Fibroblast of lung (primary cell): ENCODE results near the gene MRC1. TPM values are rescaled to one million over a fixed set of nuclear protein-coding genes. Genes with fewer than 3 reads are reported as not detected.

Source experiments
- DNase-seq, 2 donors: peaks; one replicate each; pipeline versions ENCODE4 v3.0.0 to v3.0.0-alpha.2; 2010; ENCODE audit warnings: low read depth in 2 of 2
- H2AFZ ChIP-seq: 2 replicates; pipeline ENCODE4 v1.5.1; 2012; ENCODE audit warnings: low read length, control low read depth, inconsistent platforms
- H3K27ac ChIP-seq: 2 replicates; pipeline ENCODE4 v1.5.1; 2011; ENCODE audit warnings: low read length, control low read depth; ENCODE audit not compliant: insufficient read depth
- H3K27me3 ChIP-seq: 2 replicates; pipeline ENCODE4 v1.5.1; 2011; ENCODE audit warnings: mild to moderate bottlenecking, low read length; ENCODE audit not compliant: control insufficient read depth, insufficient read depth
- H3K36me3 ChIP-seq: 2 replicates; pipeline ENCODE4 v1.5.1; 2011; ENCODE audit warnings: low read length; ENCODE audit not compliant: control insufficient read depth, insufficient read depth
- H3K4me1 ChIP-seq: 2 replicates; pipeline ENCODE4 v1.5.1; 2011; ENCODE audit warnings: low read length; ENCODE audit not compliant: control insufficient read depth, insufficient read depth; ENCODE audit errors: extremely low read depth
- H3K4me2 ChIP-seq: 2 replicates; pipeline ENCODE4 v1.5.1; 2011; ENCODE audit warnings: low read length, control low read depth; ENCODE audit not compliant: insufficient read depth; ENCODE audit errors: extremely low read depth
- H3K4me3 ChIP-seq, 4 experiments: fragments of 200-600 bp in 1 of 4; sonication (generic) in 1 of 4; replicated peaks in 1 of 4; 2 replicates each; pipeline ENCODE4 v1.5.1; 2011 to 2016; ENCODE audit warnings: low read length in 4 of 4, low read depth in 3 of 4, mild to moderate bottlenecking in 3 of 4, control low read depth in 2 of 4, inconsistent platforms in 1 of 4, mixed read lengths in 1 of 4; ENCODE audit not compliant: insufficient read depth in 1 of 4; ENCODE audit errors: control extremely low read depth in 1 of 4
- H3K79me2 ChIP-seq: 2 replicates; pipeline ENCODE4 v1.5.1; 2012; ENCODE audit warnings: mild to moderate bottlenecking, low read length, inconsistent platforms; ENCODE audit not compliant: control insufficient read depth, insufficient read depth
- H3K9ac ChIP-seq: 2 replicates; pipeline ENCODE4 v1.5.1; 2011; ENCODE audit warnings: mild to moderate bottlenecking, low read length, control low read depth; ENCODE audit not compliant: insufficient read depth
- H3K9me3 ChIP-seq: 2 replicates; pipeline ENCODE4 v1.5.1; 2012; ENCODE audit warnings: low read depth, low read length; ENCODE audit not compliant: control insufficient read depth, insufficient read depth
- H4K20me1 ChIP-seq: 2 replicates; pipeline ENCODE4 v1.5.1; 2011; ENCODE audit warnings: low read length; ENCODE audit not compliant: control insufficient read depth, insufficient read depth; ENCODE audit errors: extremely low read depth
- EZH2 ChIP-seq: IDR thresholded peaks from 2 replicates; pipeline ENCODE4 v1.5.1; 2012; ENCODE audit warnings: low read length, control low read depth, mild to moderate bottlenecking; ENCODE audit errors: missing control alignments
- polyA minus RNA-seq: library from RNA; depleted of rRNA, polyadenylated mRNA; stranded (reverse); fragments of >200 nt; gene quantifications from 2 replicates; pipeline ENCODE4 v1.2.3, GENCODE V29; 2011; ENCODE audit warnings: low replicate concordance
- polyA plus RNA-seq, 2 donors: library from polyadenylated mRNA; depleted of rRNA in 1 of 2; stranded (reverse) in 1 of 2; unstranded in 1 of 2; fragments of >200 nt; gene quantifications; 2 replicates each; pipeline ENCODE4 v1.2.1, GENCODE V29; 2011 to 2012; ENCODE audit warnings: missing spikeins in 1 of 2
- total RNA-seq: library from RNA; depleted of rRNA; stranded (reverse); fragments of >200 nt; gene quantifications from 2 replicates; pipeline ENCODE4 v1.2.1, GENCODE V29; 2014
- TF ChIP-seq, protein P1 (sequence below), 2 donors: IDR thresholded peaks in 1 of 2; conservative IDR thresholded peaks in 1 of 2; 1 replicate in 1 of 2; 2 replicates in 1 of 2; pipeline ENCODE4 v1.5.1; 2011 to 2012; ENCODE audit warnings: low read length in 2 of 2, control low read depth in 1 of 2, inconsistent platforms in 1 of 2, low read depth in 1 of 2, mild to moderate bottlenecking in 1 of 2

Gene MRC1
- under 0.01 TPM in 1 of 2 replicates, not detected in the other for total RNA-seq
- 0.01 TPM in 2 replicates for polyA plus RNA-seq
- polyA plus RNA-seq (2012), result not detected in 2 replicates
- not detected in 2 replicates for polyA minus RNA-seq

DNA sequence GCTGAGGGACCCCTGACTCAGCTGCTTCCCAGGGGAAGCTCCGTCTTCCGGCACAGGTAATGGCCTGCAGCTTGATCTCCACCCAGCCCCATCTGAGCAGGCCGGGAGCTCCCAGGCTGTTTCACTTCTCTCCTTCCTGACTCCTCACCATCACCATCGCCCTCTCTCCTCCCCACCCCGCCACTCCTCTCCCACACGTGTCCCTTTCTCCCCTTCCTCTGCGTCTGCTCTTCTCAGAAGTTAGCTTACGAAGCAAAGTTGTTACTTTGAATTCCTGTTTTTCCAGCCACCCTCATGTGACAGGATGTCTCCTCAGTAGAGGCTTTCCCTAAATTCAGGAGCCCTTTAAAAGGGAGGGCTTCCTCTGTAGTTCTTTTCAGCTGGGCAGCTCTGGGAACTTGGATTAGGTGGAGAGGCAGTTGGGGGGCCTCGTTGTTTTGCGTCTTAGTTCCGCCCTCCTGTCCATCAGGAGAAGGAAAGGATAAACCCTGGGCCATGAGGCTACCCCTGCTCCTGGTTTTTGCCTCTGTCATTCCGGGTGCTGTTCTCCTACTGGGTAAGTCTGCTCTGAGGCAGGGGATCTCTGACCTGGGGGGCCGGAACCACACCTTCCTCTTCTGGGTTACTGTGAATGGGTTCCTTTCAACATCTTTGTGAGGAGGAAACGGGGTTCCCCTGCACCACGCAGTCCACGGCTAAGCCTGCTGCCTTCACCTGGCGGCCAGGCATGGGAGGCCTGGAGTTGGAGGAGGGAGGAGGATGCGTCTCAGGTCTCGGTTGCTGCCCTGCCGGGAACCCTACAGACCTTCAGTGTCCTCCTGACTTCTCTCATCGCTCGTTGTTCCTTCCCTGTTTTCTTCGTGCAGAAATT, at the start of gene MRC1:
Gene MRC1, plus strand, starts transcription at position 378 of the 871 bp plus-strand sequence. Its CDS starts 118 bp downstream, at position 496.
- Histone ChIP-seq H2AFZ (no peak within 1 kb of the TSS), H3K4me1 (no peaks in the 10 kb centered on the region), H3K9me3 (no peaks in the 10 kb centered on the region), H3K4me3 (no peak within 1 kb of the TSS), H4K20me1 (no peaks in the 10 kb centered on the region), H3K27ac (no peak within 1 kb of the TSS), H3K79me2 (no peaks in the 10 kb centered on the region), H3K36me3 (no peaks in the 10 kb centered on the region), H3K4me2 (no peak within 1 kb of the TSS), H3K9ac (no peak within 1 kb of the TSS), H3K27me3 (no peaks in the 10 kb centered on the region)
- no peak for DNase-seq
- no peak for TF ChIP-seq EZH2

DNA sequence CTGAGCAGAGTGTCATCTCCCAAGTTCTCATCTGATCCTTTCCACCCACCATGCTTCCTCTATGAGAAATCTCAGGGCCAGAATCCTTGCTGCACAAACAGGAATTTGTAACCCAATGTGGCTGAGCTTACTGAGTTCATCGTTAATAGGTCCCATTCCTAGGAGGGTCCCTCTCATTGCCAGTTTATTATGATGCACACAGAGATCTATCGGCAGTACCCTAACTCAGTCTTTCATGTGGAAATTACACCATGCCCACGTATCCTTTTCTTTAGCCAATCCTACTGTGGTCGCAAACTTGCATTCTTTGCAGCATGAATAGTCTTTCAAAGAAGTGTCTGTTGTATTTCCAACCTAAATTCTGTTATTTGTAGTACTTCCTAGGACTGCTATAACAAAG, 45.0 kb upstream of the MRC1 start:
- no peaks in the 10 kb centered on the region for H3K36me3 ChIP-seq
- no peaks in the 10 kb centered on the region for H4K20me1 ChIP-seq
- no peaks in the 10 kb centered on the region for H3K79me2 ChIP-seq
- no peaks in the 10 kb centered on the region for H3K9me3 ChIP-seq
- no peak for TF ChIP-seq EZH2
- TF ChIP-seq, protein P1, sequence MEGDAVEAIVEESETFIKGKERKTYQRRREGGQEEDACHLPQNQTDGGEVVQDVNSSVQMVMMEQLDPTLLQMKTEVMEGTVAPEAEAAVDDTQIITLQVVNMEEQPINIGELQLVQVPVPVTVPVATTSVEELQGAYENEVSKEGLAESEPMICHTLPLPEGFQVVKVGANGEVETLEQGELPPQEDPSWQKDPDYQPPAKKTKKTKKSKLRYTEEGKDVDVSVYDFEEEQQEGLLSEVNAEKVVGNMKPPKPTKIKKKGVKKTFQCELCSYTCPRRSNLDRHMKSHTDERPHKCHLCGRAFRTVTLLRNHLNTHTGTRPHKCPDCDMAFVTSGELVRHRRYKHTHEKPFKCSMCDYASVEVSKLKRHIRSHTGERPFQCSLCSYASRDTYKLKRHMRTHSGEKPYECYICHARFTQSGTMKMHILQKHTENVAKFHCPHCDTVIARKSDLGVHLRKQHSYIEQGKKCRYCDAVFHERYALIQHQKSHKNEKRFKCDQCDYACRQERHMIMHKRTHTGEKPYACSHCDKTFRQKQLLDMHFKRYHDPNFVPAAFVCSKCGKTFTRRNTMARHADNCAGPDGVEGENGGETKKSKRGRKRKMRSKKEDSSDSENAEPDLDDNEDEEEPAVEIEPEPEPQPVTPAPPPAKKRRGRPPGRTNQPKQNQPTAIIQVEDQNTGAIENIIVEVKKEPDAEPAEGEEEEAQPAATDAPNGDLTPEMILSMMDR (conservative IDR thresholded peaks at IDR 0.05 in 1 of 2, IDR thresholded peaks at IDR 0.05 in 1 of 2; ENCODE audit: low read depth in 1 of 2, low read length in 2 of 2), result no peak
- no peaks in the 10 kb centered on the region for H3K27me3 ChIP-seq
- H3K4me1 ChIP-seq, result no peaks in the 10 kb centered on the region
- no peak overlapping the region for H3K4me3 ChIP-seq
- no peak overlapping the region for H3K4me2 ChIP-seq
- H3K27ac ChIP-seq, result no peak overlapping the region
- DNase-seq, result no peak
- no peak overlapping the region for H2AFZ ChIP-seq
- no peak overlapping the region for H3K9ac ChIP-seq

DNA sequence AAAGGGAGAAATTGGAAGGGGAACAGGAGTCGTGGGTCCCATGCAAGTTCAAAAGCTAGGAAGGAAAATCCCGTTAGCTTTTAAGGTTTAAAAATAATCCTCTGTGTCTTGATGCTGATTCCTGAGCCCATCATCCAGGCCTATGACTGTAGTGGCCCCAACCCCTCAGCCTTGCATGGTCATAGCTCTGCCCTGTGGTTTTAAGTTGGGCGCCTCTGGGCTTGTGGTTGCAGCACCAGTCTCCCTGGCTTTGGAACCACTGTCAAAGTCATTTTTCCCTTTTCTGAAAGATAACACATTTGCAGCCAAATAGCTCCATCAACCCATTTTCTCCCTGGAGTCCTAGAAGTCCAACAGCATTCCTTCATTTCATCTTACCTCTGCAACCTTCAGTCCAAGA, 43.5 kb upstream of the MRC1 start:
- no peak overlapping the region for H2AFZ ChIP-seq
- no peaks in the 10 kb centered on the region for H3K9me3 ChIP-seq
- no peak overlapping the region for H3K9ac ChIP-seq
- H3K4me1 ChIP-seq, result no peaks in the 10 kb centered on the region
- no peak overlapping the region for H3K4me2 ChIP-seq
- TF ChIP-seq, protein P1 (conservative IDR thresholded peaks at IDR 0.05 in 1 of 2, IDR thresholded peaks at IDR 0.05 in 1 of 2; ENCODE audit: low read depth in 1 of 2, low read length in 2 of 2), result no peak
- no peak for TF ChIP-seq EZH2
- no peak overlapping the region for H3K4me3 ChIP-seq
- no peak for DNase-seq
- H3K79me2 ChIP-seq, result no peaks in the 10 kb centered on the region
- H4K20me1 ChIP-seq, result no peaks in the 10 kb centered on the region
- no peaks in the 10 kb centered on the region for H3K36me3 ChIP-seq
- H3K27ac ChIP-seq, result no peak overlapping the region
- no peaks in the 10 kb centered on the region for H3K27me3 ChIP-seq
